Ovary (tissue), 3 donors: Measurements from ENCODE around the gene UCK2.

Source experiments
- POLR2A ChIP-seq: fragments of 450-650 bp; IDR thresholded peaks from one replicate; pipeline ENCODE4 v1.6.1; 2017; ENCODE audit warnings: antibody characterized with exemption, mild to moderate bottlenecking, moderate library complexity
- TF ChIP-seq, protein P1 (sequence below), 3 donors: fragments of 450-650 bp in 2 of 3; fragments of 200-600 bp in 1 of 3; IDR thresholded peaks; one replicate each; pipeline versions ENCODE4 v1.5.1 to v1.8.0; 2016 to 2022; ENCODE audit warnings: antibody characterized with exemption in 3 of 3, mild to moderate bottlenecking in 1 of 3
- donor health status: DM: no; HTN: no; CAD: no.

DNA sequence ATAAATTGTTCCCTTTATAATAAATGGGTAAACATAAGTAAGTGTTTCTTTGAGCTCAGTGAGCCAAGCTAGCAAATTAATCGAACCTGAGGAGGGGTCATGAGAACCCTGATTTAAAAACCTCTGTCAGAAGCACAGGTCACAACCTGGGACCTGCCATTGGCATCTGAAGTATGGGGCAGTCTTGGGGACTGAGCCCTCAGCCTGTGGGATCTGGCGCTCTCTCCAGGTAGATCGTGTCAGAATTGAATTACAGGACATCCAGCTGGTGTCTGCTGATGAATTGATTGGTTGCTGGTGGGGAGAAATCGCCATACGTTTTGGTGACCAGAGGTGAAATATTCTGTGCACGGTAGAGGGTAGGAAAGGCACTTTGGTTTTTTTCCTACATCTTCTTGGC is 17.5 kb downstream of the UCK2 start:
- TF ChIP-seq POLR2A = no peak
- TF ChIP-seq, protein P1, sequence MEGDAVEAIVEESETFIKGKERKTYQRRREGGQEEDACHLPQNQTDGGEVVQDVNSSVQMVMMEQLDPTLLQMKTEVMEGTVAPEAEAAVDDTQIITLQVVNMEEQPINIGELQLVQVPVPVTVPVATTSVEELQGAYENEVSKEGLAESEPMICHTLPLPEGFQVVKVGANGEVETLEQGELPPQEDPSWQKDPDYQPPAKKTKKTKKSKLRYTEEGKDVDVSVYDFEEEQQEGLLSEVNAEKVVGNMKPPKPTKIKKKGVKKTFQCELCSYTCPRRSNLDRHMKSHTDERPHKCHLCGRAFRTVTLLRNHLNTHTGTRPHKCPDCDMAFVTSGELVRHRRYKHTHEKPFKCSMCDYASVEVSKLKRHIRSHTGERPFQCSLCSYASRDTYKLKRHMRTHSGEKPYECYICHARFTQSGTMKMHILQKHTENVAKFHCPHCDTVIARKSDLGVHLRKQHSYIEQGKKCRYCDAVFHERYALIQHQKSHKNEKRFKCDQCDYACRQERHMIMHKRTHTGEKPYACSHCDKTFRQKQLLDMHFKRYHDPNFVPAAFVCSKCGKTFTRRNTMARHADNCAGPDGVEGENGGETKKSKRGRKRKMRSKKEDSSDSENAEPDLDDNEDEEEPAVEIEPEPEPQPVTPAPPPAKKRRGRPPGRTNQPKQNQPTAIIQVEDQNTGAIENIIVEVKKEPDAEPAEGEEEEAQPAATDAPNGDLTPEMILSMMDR (IDR thresholded peaks at IDR 0.05) = no peak
